Pancreas (tissue), 10 donors: Measurements from ENCODE around the gene LIMA1. TPM values are rescaled to one million over a fixed set of nuclear protein-coding genes. Genes with fewer than 3 reads are reported as not detected.
"Not testable (repeated sequence)": the region's sequence is repeated elsewhere in the genome, so short reads cannot be mapped to it uniquely, and the experiment has no call there.

Experiments used
- ATAC-seq, 4 donors: fragments of 200-7000 bp; cut with Tn5 transposase; one replicate each; pipeline versions ENCODE4 v1.8.0 to v1.9.1; 2020; ENCODE audit warnings: mild to moderate bottlenecking in 4 of 4, moderate library complexity in 4 of 4
- DNase-seq, 6 donors: peaks; one replicate each; pipeline ENCODE4 v3.0.0-alpha.2; 2020
- FAIRE-seq: peaks from 2 replicates; lab custom pipeline; 2012; peaks lifted over from hg19 to GRCh38; lab: Jason Lieb, UNC
- H3K27ac ChIP-seq, 4 donors: fragments of 200-600 bp; sonication (generic); 1 replicate in 3 of 4; 2 replicates in 1 of 4; pipeline versions ENCODE4 v1.5.0 to v1.8.0; 2020
- H3K27me3 ChIP-seq, 4 donors: fragments of 200-600 bp; one replicate each; pipeline ENCODE4 v1.8.0; 2021
- H3K36me3 ChIP-seq, 3 donors: fragments of 200-600 bp; sonication (generic) in 1 of 3; one replicate each; pipeline versions ENCODE4 v1.5.0 to v1.8.0; 2020 to 2021
- H3K4me1 ChIP-seq, 3 donors: fragments of 200-600 bp; one replicate each; pipeline ENCODE4 v1.8.0; 2021
- H3K4me3 ChIP-seq, 4 donors: fragments of 200-600 bp; sonication (generic) in 2 of 4; one replicate each; pipeline versions ENCODE4 v1.5.0 to v1.8.0; 2020 to 2021
- H3K9me3 ChIP-seq, 4 donors: fragments of 200-600 bp; one replicate each; pipeline ENCODE4 v1.8.0; 2021
- WGBS, 2 donors: extraction: QIAGEN DNeasy Blood & Tissue Kit; methylation state at CpG; one replicate each; pipeline ENCODE4 v1.1.7; 2013; 5-methylcytosine and 5-hydroxymethylcytosine counted together
- intact Hi-C, 3 donors: fragments of 100-400 bp; cut with DNase I; formaldehyde crosslinking; loops; one replicate each; pipeline versions ENCODE4 v1.11.1 to v1.14.2; 2022
- polyA plus RNA-seq, 2 donors: library from polyadenylated mRNA; stranded (reverse); fragments of 200-250 nt; gene quantifications; one replicate each; pipeline ENCODE4 v1.2.3, GENCODE V29; 2013
- total RNA-seq, 6 donors: library from RNA; stranded (reverse); fragmentation: NEBNext Ultra II Directional in 4 of 6; extraction: Animal tissue kit (Norgen Biotek cat#: 25700) in 4 of 6; gene quantifications; one replicate each; pipeline versions ENCODE4 v1.2.1 to v1.2.4, GENCODE V29; 2021 to 2023
- TF ChIP-seq, protein P1 (sequence below), 4 donors: fragments of 200-600 bp; sonication (generic) in 3 of 4; IDR thresholded peaks; one replicate each; pipeline versions ENCODE4 v1.5.0 to v1.8.0; 2021; ENCODE audit warnings: antibody characterized with exemption in 4 of 4
- donor health status: healthy with polysubstance abuse.
- donor health status: DM: no; HTN: no; CAD: no; lungs with moderate emphysema.
- donor health status: DM: no; HTN: no; CAD: no.
- donor health status: control.
- donor health status: control.
- donor health status: Bipolar disorder and iron deficiency.
- donor health status: DM: yes; HTN: yes; CAD: no.
- donor health status: DM: no; HTN: no; CAD: no.
- donor health status: DM: no; HTN: no; CAD: no.
- donor health status: DM: yes; HTN: yes; CAD: no.

Gene LIMA1
- total and polyA plus RNA-seq, 8 donors = 17.6 to 50.3 (median 25.1) TPM

DNA sequence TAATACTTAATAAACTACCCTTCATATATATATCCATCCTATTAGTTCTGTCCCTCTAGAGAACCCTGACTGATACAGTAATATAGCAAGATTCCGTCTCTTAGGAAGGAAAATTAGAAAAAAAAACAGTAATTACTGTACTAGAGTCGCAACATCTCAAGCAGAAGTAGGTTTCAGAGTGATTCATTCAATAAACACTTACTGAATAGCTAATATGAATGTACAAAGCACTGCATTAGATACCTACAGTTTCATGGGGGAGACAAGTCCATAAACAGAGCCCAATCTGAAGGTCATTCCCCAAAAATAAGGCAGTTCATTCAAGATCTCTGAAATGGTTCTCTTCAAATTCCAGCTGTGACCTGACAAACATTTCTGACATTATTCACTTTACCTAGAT is 126.1 kb downstream of the LIMA1 start:
- Histone ChIP-seq H3K27me3 (no peaks in the 10 kb centered on the region), H3K4me3 (no peak overlapping the region), H3K4me1 (no peaks in the 10 kb centered on the region), H3K36me3 (no peaks in the 10 kb centered on the region), H3K27ac (no peak overlapping the region), H3K9me3 (no peaks in the 10 kb centered on the region)
- ATAC-seq (no peak), DNase-seq (no peak), FAIRE-seq (no peak)
- intact Hi-C loops = no loop called here
- 94 to 96% methylated on average over 2 of the region's 2 CpGs for WGBS, 2 donors
- TF ChIP-seq, protein P1, sequence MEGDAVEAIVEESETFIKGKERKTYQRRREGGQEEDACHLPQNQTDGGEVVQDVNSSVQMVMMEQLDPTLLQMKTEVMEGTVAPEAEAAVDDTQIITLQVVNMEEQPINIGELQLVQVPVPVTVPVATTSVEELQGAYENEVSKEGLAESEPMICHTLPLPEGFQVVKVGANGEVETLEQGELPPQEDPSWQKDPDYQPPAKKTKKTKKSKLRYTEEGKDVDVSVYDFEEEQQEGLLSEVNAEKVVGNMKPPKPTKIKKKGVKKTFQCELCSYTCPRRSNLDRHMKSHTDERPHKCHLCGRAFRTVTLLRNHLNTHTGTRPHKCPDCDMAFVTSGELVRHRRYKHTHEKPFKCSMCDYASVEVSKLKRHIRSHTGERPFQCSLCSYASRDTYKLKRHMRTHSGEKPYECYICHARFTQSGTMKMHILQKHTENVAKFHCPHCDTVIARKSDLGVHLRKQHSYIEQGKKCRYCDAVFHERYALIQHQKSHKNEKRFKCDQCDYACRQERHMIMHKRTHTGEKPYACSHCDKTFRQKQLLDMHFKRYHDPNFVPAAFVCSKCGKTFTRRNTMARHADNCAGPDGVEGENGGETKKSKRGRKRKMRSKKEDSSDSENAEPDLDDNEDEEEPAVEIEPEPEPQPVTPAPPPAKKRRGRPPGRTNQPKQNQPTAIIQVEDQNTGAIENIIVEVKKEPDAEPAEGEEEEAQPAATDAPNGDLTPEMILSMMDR (IDR thresholded peaks at IDR 0.05) = no peak

DNA sequence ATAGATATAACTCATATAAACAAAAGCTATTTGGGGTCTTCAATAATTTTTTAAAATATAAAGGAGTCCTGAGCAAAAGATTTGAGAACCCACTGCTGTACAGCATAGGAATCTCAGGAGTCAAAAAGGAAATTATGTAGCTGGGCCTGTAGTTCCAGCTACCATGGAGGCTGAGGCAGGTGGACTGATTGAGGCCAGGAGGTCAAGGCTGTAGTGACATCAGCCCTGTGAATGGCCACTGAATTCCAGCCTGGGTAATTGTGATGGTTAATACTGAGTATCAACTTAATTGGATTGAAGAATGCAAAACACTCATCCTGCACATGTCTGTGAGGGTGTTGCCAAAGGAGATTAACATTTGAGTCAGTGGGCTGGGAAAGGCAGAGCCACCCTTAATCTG is 126.7 kb downstream of the LIMA1 start:
- no peak overlapping the region for H3K27ac ChIP-seq
- H3K36me3 ChIP-seq = no peaks in the 10 kb centered on the region
- DNase-seq (no peak), ATAC-seq (no peak), FAIRE-seq (no peak)
- H3K9me3 ChIP-seq = no peaks in the 10 kb centered on the region
- no peaks in the 10 kb centered on the region for H3K27me3 ChIP-seq
- H3K4me1 ChIP-seq = no peaks in the 10 kb centered on the region
- TF ChIP-seq, protein P1 (IDR thresholded peaks at IDR 0.05) = no peak
- H3K4me3 ChIP-seq = no peak overlapping the region
- intact Hi-C loops = no loop called here

DNA sequence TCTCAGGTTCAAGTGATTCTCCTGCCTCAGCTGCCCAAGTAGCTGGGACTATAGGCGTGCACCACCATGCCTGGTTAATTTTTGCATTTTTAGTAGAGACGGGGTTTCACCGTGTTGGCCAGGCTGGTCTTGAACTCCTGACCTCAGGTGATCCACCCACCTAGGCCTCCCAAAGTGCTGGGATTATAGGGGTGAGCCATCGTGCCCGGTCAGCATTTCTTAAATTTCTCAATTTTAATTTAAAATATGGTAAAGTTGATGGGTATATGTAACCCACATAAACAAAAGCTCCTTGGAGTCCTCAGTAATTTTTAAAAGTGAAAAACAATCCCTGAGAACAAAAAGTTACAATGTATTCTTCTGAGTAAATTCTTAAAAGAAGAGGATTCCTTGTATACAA is 128.4 kb downstream of the LIMA1 start:
- 88 to 93% methylated on average over 5 of the region's 5 CpGs for WGBS, 2 donors

DNA sequence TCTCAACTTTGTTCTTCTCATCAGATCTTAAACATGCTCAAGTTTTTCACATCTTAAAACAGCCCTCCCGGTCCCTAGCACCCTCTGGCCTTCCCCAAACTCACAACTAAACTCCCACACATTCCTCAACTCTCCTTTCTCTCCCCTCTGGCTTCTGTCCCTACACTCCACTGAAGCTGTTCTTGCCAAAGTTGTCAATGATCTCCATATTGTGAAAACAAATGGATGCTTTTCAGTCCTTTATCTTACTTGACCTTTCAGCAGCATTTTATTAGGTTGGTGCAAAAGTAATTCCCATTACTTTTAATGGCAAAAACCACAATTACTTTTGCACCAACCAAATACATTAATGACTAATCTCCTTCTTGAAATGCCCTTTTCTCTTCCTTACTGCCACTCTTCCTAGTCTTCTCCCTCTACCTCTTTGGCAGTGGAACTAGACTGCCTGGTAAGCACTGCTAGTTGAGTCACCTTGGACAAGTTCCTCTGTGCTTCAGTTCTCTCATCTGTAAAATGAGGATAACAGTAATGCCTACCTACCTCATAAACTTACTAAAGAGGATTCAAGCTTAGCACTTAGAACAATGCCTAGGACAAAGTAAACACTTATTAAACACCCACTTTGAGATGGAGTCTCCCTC is 132.2 kb downstream of the LIMA1 start:
- no peaks in the 10 kb centered on the region for H3K36me3 ChIP-seq
- no peak for ATAC-seq
- FAIRE-seq = no peak

More for the DNA sequence above, 128.4 kb downstream of the LIMA1 start:
- H3K4me1 ChIP-seq, ATAC-seq, H3K4me3 ChIP-seq, DNase-seq, H3K36me3 ChIP-seq, H3K27ac ChIP-seq, intact Hi-C loops, H3K27me3 ChIP-seq, FAIRE-seq, H3K9me3 ChIP-seq: not testable (repeated sequence)

DNA sequence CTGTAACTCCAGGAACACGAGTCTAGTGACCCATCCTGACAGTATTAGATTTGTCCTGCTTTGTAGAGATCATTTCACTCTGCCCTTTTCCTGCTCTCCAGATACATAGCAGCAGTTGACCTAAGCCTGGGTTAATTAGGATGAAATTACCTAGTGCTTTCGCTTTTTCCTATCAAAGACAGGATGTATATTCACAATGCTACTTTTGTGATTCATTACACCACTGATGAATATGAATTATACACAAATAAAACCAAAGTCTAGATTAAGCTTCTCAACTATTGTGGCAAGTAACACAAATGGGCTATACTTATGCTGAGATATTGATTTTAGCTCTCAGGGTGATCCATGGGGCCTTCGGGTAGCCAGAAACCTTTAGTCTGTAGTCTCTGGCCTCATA is 134.0 kb downstream of the LIMA1 start:
- TF ChIP-seq, protein P1 (IDR thresholded peaks at IDR 0.05) = no peak
- H3K27me3 ChIP-seq = no peaks in the 10 kb centered on the region
- H3K4me3 ChIP-seq = no peak overlapping the region
- 67 to 74% methylated on average over 3 of the region's 3 CpGs for WGBS, 2 donors
- no peaks in the 10 kb centered on the region for H3K9me3 ChIP-seq
- no peak overlapping the region for H3K27ac ChIP-seq
- ATAC-seq (no peak), FAIRE-seq (no peak), DNase-seq (no peak)
- no peaks in the 10 kb centered on the region for H3K36me3 ChIP-seq
- intact Hi-C loops = no loop called here
- no peaks in the 10 kb centered on the region for H3K4me1 ChIP-seq

More for the DNA sequence above, 132.2 kb downstream of the LIMA1 start:
- Histone ChIP-seq H3K4me3 (no peak overlapping the region), H3K4me1 (no peaks in the 10 kb centered on the region), H3K27ac (no peak overlapping the region), H3K27me3 (no peaks in the 10 kb centered on the region), H3K9me3 (no peaks in the 10 kb centered on the region)
- DNase-seq = no peak
- 79% methylated on average over 1 of the region's 1 CpG for whole genome bisulfite sequencing, 2 donors
- intact Hi-C loops = no loop called here
- TF ChIP-seq, protein P1 (IDR thresholded peaks at IDR 0.05) = no peak

DNA sequence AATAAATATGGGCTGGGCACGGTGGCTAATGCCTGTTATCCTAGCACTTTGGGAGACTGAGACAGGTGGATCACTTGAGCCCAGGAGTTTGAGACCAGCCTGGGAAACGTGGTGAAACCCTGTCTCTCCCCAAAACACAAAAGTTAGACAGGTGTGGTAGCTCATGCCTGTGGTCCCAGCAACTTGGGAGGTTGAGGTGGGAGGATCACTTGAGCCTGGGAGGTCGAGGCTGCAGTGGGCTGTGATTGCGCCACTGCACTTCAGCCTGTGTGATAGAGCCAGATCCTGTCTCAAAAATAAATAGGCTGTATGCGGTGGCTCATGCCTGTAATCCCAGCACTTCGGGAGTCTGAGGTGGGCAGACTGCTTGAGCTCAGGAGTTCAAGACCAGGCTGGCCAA is 135.3 kb downstream of the LIMA1 start:
- H3K9me3 ChIP-seq, DNase-seq, FAIRE-seq, ATAC-seq, H3K27ac ChIP-seq, H3K4me3 ChIP-seq, H3K4me1 ChIP-seq, H3K27me3 ChIP-seq, H3K36me3 ChIP-seq, intact Hi-C loops: not testable (repeated sequence)
- 88 to 89% methylated on average over 6 of the region's 6 CpGs for WGBS, 2 donors
